HEK293 (cell line): ENCODE data around the gene ZNF578.

ENCODE experiments used
- CTCF ChIP-seq: fragments of 450-650 bp; formaldehyde crosslinking; IDR thresholded peaks from 2 replicates; pipeline ENCODE4 v1.5.1; 2016; ENCODE audit warnings: missing biosample characterization, missing genetic modification characterization
- KLF9 ChIP-seq: fragments of 450-650 bp; formaldehyde crosslinking; IDR thresholded peaks from 2 replicates; pipeline ENCODE4 v1.5.1; 2016; ENCODE audit warnings: missing biosample characterization, missing genetic modification characterization, low read depth
- PBX3 ChIP-seq: sonication (generic); formaldehyde crosslinking; IDR thresholded peaks from 2 replicates; pipeline ENCODE4 v1.8.1; 2022; ENCODE audit warnings: mild to moderate bottlenecking, moderate library complexity, missing genetic modification reagents
- ZBTB10 ChIP-seq: fragments of 450-650 bp; formaldehyde crosslinking; IDR thresholded peaks from 2 replicates; pipeline ENCODE4 v1.5.1; 2016; ENCODE audit warnings: missing biosample characterization, missing genetic modification characterization
- ZBTB11 ChIP-seq: fragments of 450-650 bp; formaldehyde crosslinking; conservative IDR thresholded peaks from 2 replicates; pipeline ENCODE4 v1.5.1; 2016; ENCODE audit warnings: low read depth, missing biosample characterization, missing genetic modification characterization
- ZBTB44 ChIP-seq: fragments of 450-650 bp; IDR thresholded peaks from 2 replicates; pipeline ENCODE4 v1.5.1; 2018; ENCODE audit warnings: missing biosample characterization, mild to moderate bottlenecking, missing genetic modification characterization
- ZIC2 ChIP-seq: fragments of 450-650 bp; formaldehyde crosslinking; IDR thresholded peaks from 2 replicates; pipeline ENCODE4 v1.5.1; 2016; ENCODE audit warnings: missing biosample characterization, missing genetic modification characterization
- ZNF138 ChIP-seq: fragments of 450-650 bp; formaldehyde crosslinking; IDR thresholded peaks from 2 replicates; pipeline ENCODE4 v1.5.1; 2016; ENCODE audit warnings: missing biosample characterization, missing genetic modification characterization, borderline replicate concordance
- ZNF223 ChIP-seq: fragments of 450-650 bp; formaldehyde crosslinking; IDR thresholded peaks from 2 replicates; pipeline ENCODE4 v1.5.1; 2016; ENCODE audit warnings: missing biosample characterization, missing genetic modification characterization
- ZNF239 ChIP-seq: fragments of 450-650 bp; formaldehyde crosslinking; IDR thresholded peaks from 2 replicates; pipeline ENCODE4 v1.5.1; 2016; ENCODE audit warnings: missing biosample characterization, missing genetic modification characterization
- ZNF776 ChIP-seq: fragments of 450-650 bp; formaldehyde crosslinking; IDR thresholded peaks from 2 replicates; pipeline ENCODE4 v1.5.0; 2017; ENCODE audit warnings: missing biosample characterization, missing genetic modification characterization, borderline replicate concordance

GRCh38 chr19:52410276-52410675 is 43.1 kb upstream of the ZNF578 start:
- TF ChIP-seq CTCF (no peak), KLF9 (tag by site-specific recombination) (no peak), ZNF223 (no peak), ZBTB11 (tag by site-specific recombination) (no peak), ZNF776 (tag by site-specific recombination) (no peak), ZIC2 (tag by site-specific recombination) (no peak), ZNF138 (no peak), ZBTB10 (no peak), ZBTB44 (tag by site-specific recombination) (no peak), PBX3 (CRISPR knock-in tag) (no peak), ZNF239 (tag by site-specific recombination) (no peak)
